Glutamatergic neuron (in vitro differentiated cells): ENCODE measurements around the gene SUMO4. TPM values are rescaled to one million over a fixed set of nuclear protein-coding genes. Genes with fewer than 3 reads are reported as not detected.

ENCODE experiments used
- DNase-seq: peaks from one replicate; pipeline ENCODE4 v3.0.0; 2022
- H3K27ac Mint-ChIP-seq: one replicate; pipeline ENCODE4 v1.8.0; 2020; ENCODE audit warnings: mild to moderate bottlenecking, mixed read lengths, inconsistent platforms; ENCODE audit not compliant: unreplicated experiment
- H3K27me3 Mint-ChIP-seq: one replicate; pipeline ENCODE4 v1.8.0; 2020; ENCODE audit warnings: mild to moderate bottlenecking, moderate library complexity, mixed read lengths, inconsistent platforms; ENCODE audit not compliant: unreplicated experiment
- H3K36me3 Mint-ChIP-seq: one replicate; pipeline ENCODE4 v1.8.0; 2020; ENCODE audit warnings: mild to moderate bottlenecking, mixed read lengths, inconsistent platforms; ENCODE audit not compliant: unreplicated experiment
- H3K4me1 Mint-ChIP-seq: one replicate; pipeline ENCODE4 v1.8.0; 2020; ENCODE audit warnings: mild to moderate bottlenecking, low read depth, mixed read lengths, inconsistent platforms; ENCODE audit not compliant: unreplicated experiment
- H3K4me3 Mint-ChIP-seq: one replicate; pipeline ENCODE4 v1.8.0; 2020; ENCODE audit warnings: mild to moderate bottlenecking, mixed read lengths, inconsistent platforms; ENCODE audit not compliant: unreplicated experiment
- H3K9me3 Mint-ChIP-seq: one replicate; pipeline ENCODE4 v1.8.0; 2020; ENCODE audit warnings: mild to moderate bottlenecking, moderate library complexity, mixed read lengths, inconsistent platforms; ENCODE audit not compliant: unreplicated experiment
- total RNA-seq: library from RNA; stranded (reverse); fragmentation: NEBNext Ultra II Directional; extraction: Animal tissue kit (Norgen Biotek cat#: 25700); gene quantifications from one replicate; pipeline ENCODE4 v1.2.1, GENCODE V29; 2021; ENCODE audit not compliant: unreplicated experiment
- TF ChIP-seq, protein P1 (sequence below): fragments of 200-600 bp; sonication (generic); IDR thresholded peaks from one replicate; pipeline ENCODE4 v1.5.0; 2021; ENCODE audit not compliant: partially characterized antibody, unreplicated experiment

SUMO4 gene
- total RNA-seq, 1 donor from 2014 or later, result 1.3 TPM

DNA sequence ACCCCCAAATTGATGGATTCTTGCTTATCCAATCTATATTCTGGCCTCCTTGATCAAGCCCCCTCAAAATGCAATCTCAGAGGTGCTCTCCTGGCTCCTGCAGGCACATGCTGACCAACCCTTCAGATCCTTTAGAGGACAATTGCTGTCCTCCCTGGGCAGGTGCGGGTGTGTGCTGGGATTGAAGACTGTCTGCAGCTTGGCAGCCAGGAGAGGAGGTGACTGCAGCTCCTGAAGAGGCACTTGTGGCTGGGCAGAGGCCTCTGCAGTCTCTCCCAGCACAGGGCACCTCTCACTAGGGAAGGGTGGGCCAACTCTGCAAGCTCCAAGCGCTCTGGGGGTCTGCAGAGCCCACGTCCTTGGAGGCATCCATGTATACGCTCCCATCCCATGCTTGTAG, 28.5 kb downstream of the SUMO4 start:
- no peaks in the 10 kb centered on the region for H3K36me3 Mint-ChIP-seq
- no peak overlapping the region for H3K4me3 Mint-ChIP-seq
- peaks cover 5% of the 10 kb centered on the region for H3K4me1 Mint-ChIP-seq
- TF ChIP-seq, protein P1, sequence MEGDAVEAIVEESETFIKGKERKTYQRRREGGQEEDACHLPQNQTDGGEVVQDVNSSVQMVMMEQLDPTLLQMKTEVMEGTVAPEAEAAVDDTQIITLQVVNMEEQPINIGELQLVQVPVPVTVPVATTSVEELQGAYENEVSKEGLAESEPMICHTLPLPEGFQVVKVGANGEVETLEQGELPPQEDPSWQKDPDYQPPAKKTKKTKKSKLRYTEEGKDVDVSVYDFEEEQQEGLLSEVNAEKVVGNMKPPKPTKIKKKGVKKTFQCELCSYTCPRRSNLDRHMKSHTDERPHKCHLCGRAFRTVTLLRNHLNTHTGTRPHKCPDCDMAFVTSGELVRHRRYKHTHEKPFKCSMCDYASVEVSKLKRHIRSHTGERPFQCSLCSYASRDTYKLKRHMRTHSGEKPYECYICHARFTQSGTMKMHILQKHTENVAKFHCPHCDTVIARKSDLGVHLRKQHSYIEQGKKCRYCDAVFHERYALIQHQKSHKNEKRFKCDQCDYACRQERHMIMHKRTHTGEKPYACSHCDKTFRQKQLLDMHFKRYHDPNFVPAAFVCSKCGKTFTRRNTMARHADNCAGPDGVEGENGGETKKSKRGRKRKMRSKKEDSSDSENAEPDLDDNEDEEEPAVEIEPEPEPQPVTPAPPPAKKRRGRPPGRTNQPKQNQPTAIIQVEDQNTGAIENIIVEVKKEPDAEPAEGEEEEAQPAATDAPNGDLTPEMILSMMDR, result no peak
- no peaks in the 10 kb centered on the region for H3K9me3 Mint-ChIP-seq
- no peak for DNase-seq
- H3K27me3 Mint-ChIP-seq, result peaks cover 3% of the 10 kb centered on the region
- no peak overlapping the region for H3K27ac Mint-ChIP-seq

DNA sequence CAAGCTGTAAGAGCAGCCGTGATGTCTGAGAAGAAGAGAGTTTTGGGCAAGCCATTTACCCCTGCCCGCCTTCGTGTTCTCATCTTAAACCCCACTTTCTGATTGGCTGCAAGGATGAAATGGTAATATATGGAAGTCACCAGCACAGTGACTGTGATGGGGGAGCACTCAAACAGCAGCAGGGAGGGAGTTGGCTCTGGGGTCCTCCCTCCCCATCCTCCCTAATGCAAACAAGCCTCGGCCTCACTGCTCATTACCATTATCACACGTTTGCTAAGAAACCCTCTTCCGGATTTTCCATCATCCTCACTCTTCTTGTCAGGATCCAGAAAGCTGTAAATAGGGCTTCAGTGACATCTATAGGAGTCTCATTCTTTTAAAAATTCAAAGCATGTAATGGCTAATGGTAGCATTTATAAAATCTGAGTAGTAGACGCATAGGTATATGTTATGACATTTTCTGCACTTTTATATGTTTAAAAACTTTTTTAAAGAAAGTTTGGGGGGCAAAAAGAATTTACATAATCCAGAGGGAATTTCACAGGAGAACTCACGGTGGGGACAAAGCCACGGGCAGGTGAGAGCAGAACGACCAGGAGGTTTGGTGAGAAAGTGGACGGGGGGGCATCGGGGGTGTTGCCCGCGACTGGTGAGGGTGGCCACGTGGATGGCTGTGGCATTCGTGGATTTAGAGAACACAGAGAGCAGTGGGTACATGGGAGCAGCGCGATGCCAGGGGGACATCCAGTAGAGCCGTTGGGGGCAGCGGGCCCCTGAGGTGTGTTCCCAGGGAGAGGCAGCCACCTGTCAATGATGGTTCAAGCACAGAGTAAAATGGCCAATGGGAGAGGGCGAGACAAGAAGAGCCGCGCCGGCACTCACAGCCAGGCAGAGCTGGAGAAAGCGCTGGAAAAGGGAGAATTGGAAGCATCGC, 29.6 kb downstream of the SUMO4 start:
- Mint-ChIP-seq H3K36me3 (no peaks in the 10 kb centered on the region), H3K27ac (no peak overlapping the region), H3K27me3 (peaks cover 3% of the 10 kb centered on the region), H3K4me1 (peaks cover 2% of the 10 kb centered on the region), H3K4me3 (no peak overlapping the region), H3K9me3 (no peaks in the 10 kb centered on the region)
- DNase-seq, result no peak
- TF ChIP-seq, protein P1, result no peak

DNA sequence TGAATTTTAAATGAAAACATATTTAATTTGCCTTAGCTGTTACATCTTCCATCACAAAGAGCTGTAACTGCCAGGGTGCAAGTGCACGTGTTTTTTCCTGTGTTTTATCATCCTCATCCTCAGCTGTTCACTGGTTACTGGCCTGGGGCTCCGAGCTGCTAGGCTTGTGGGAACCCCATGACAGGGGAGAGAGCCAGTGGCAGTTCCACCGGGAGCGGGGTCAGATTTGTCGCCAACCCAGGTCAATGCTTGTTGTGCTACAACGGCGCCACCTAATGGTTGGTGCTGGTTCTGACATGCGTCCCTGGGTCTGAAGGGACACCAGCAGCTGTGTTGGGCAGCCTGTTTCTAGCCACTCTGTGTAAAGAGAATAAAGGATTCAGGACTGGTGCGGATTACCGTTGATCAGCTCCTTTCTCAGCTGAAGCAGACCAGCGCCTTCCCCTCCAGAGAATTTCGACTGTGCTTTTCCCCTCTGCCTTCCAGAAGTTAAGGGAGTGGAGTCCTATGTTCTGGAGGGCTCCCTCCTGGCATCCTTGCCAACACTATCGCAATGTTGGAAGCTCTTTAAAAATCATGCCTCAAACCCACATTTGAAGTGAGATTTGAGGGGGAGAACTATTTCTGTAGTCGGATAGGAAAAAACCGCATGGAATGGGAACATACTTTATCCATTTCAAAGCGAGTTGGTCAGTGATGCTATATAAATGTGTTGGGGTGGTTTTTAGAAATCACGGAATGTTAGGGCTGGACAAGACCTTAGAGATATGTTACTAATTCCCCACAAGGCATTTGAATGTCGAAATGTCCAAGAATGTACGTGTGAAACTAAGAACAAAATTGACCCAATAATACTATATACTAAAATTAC, 32.1 kb downstream of the SUMO4 start:
- Mint-ChIP-seq H3K36me3 (no peaks in the 10 kb centered on the region), H3K4me3 (no peak overlapping the region), H3K9me3 (peaks cover 3% of the 10 kb centered on the region), H3K27ac (no peak overlapping the region), H3K27me3 (peaks cover 2% of the 10 kb centered on the region), H3K4me1 (no peaks in the 10 kb centered on the region)
- peak; percentile 97 for DNase-seq
- TF ChIP-seq, protein P1, result peak; percentile 92

DNA sequence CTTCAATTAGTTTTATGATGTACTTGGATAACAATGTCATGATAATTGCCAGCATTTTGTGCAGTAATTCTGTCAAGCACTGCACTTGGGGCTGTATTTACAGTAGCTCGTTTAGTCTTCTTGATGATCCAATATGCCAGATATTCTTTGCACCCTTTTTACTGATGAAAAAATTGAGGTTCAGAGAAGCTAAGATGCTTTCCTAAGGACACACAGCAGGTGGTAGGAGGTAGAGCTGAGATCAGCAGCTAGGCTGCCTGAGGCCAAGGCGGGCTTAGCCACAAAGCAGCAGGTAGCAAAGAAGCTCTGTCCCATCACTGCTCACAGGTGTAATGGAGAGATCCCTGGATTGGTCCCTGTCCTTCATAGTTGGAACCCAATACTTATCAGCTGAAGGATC, 33.3 kb downstream of the SUMO4 start:
- H3K27me3 Mint-ChIP-seq, result peaks cover 2% of the 10 kb centered on the region
- no peak overlapping the region for H3K27ac Mint-ChIP-seq
- no peak for DNase-seq
- no peak overlapping the region for H3K4me3 Mint-ChIP-seq
- TF ChIP-seq, protein P1, result no peak
- no peaks in the 10 kb centered on the region for H3K36me3 Mint-ChIP-seq
- H3K4me1 Mint-ChIP-seq, result no peaks in the 10 kb centered on the region
- H3K9me3 Mint-ChIP-seq, result peaks cover 5% of the 10 kb centered on the region
